ENCODE measurements around the gene MAFF. TPM values are rescaled to one million over a fixed set of nuclear protein-coding genes. Genes with fewer than 3 reads are reported as not detected.
"Not testable (repeated sequence)": the region's sequence is repeated elsewhere in the genome, so short reads cannot be mapped to it uniquely, and the experiment has no call there.

MAFF gene
- total RNA-seq (10 to 100 TPM; 25.6 to 27.3 TPM), total RNA-seq (5.1 to 96.3 (median 14.0) reads per million in 172 experiments)
- polyA plus RNA-seq (2013, experiment 1 of 2): 4.0 TPM
- polyA plus RNA-seq (2013, experiment 2 of 2): 11.6 TPM

DNA sequence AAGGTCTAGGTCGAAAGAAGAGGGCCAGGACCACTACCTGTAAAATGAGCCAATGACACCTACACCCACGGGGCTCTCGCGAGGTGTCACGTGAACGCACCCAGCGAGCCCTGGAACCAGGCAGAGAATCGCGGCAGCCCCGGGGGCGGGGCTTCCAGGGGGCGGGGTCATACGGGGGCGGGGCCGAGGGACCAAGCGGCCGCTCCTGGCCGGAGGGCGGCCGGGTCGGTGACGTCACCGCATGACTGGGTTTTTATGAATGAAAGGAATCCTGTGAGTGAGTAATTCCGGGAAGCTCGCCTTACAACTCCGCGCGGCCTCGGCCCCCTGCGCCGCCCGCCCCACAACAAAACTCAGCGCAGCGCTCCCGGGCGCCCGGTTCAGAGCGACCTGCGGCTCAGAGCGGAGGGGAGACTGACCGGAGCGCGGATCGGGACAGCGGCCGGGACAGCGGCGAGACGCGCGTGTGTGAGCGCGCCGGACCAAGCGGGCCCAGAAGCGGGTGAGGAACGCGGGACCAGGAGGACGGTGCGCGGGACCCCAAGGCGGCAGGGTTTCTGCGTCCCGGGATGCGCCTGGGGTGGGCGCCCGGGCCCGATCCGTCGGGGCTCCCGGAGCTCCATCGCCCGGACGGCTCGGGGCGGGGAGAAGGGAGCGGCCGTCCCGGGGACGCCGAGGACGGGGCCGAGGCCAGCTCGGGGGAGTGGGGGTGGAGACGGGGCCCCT is at the start of gene MAFF:
Gene MAFF (plus strand): TSS at position 284 of the 726 bp plus-strand sequence. CDS start 11,860 bp downstream, outside the sequence.
- POLR2A ChIA-PET: interaction anchor here (0.7 to 3.5 kb wide), 11 partner anchors 8 to 670 kb away, joined by 3 to 39 read pairs (median 5); partner anchors contain the start of genes CBX6, CSNK1E, GGA1 and PLA2G6
- CTCF ChIA-PET: interaction anchor here (0.5 to 1.7 kb wide), 2 partner anchors 21 to 190 kb away, joined by 3 to 7 read pairs; no protein-coding TSS in a partner anchor
- no peaks in the 10 kb centered on the region for H3K36me3 ChIP-seq (ENCODE audit: insufficient read depth, low read length)
- no peak for TF ChIP-seq CTCF (IDR thresholded peaks at IDR 0.05)
- peaks cover 37% of the 10 kb centered on the region for H3K4me1 ChIP-seq (ENCODE audit: insufficient read depth, low read length)
- intact Hi-C loops (cut with DNase I, micrococcal nuclease): loop anchor here (1.0 to 10.0 kb wide), 5 partner anchors 21 to 115 kb away; partner anchors contain the start of genes PLA2G6 (in 2 of the 2), CSNK1E (in 1 of the 2) and TMEM184B (in 1 of the 2)
- no peaks in the 10 kb centered on the region for H3K9me3 ChIP-seq (ENCODE audit: control insufficient read depth in 1 of 2, insufficient read depth in 1 of 2, low read length in 2 of 2)
- no peaks in the 10 kb centered on the region for H3K27me3 ChIP-seq (ENCODE audit: control insufficient read depth in 1 of 2, insufficient read depth in 2 of 2, low read length in 2 of 2)
- Mint-ChIP-seq H3K9me3 (no peaks in the 10 kb centered on the region), H3K27ac (peak within 1 kb of the TSS; percentile 87), H3K4me3 (peak within 1 kb of the TSS; percentile 90), H3K36me3 (ENCODE audit: low read depth) (no peaks in the 10 kb centered on the region), H3K4me1 (ENCODE audit: low read depth) (peaks cover 26% of the 10 kb centered on the region), H3K27me3 (no peaks in the 10 kb centered on the region)
- DNase-seq (peak; percentile 65 to 96 (median 80)), ATAC-seq (ENCODE audit: poor library complexity) (peak; percentile 74)
- H3K27ac ChIP-seq (ENCODE audit: low read depth in 1 of 2, low read length in 2 of 2): peak within 1 kb of the TSS; percentile 82
- H3K4me3 ChIP-seq (ENCODE audit: low read length): peak within 1 kb of the TSS; percentile 83

DNA sequence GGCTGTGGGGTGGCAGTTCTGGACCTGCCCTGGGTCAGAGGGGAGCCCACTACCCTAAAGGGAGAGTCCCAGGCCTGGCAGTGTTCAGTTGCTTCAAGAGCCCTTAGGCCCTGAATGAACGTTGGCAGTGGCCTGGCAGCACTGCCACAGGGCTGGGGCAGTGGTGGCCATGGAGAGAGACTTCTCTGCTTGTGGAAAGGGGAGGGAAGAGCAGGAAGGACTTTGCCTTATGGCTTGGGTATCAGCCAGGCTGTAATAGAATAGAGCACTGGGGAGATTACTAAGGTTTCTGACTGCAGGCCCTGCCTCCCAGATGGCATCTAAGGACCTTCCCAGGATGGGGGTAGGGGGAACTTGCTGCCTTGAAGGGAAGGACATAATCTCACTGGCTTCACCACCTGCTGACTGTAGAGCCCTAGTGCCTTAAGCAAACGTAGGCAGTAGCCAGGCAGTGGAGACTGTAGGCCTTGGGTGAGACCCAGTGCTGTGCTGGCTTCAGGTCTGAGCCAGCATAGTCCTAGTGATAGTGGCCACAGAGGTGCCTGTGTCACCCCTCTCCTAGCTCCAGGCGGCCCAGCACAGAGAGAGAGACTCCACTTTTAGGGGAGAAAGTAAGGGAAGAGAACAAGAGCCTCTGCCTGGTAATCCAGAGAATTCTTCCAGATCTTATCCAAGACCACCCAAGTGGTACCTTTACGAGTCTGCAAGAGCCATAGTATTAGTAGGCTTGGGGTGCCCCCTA is 47.8 kb upstream of the MAFF start:
- no peak overlapping the region for H3K27ac Mint-ChIP-seq
- intact Hi-C loops (cut with DNase I, micrococcal nuclease): no loop called here
- CTCF ChIA-PET: no interaction called here

DNA sequence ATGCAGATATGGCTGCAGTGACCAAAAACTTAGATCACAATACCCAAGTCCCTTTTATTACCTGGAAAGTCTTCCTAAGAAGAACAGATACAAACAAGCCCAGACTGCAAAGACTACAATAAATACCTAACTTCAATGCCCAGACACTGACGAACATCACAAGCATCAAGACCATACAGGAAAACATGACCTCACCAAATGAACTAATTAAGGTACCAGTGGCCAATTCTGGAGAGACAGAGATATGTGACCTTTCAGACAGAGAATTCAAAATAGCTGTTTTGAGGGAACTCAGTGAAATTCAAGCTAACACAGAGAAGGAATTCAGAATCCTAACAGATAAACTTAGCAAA is 47.3 kb upstream of the MAFF start:
- intact Hi-C loops (cut with DNase I, micrococcal nuclease); H3K27me3 ChIP-seq (ENCODE audit: control insufficient read depth in 1 of 2, insufficient read depth in 2 of 2, low read length in 2 of 2); H3K27me3 Mint-ChIP-seq; DNase-seq; H3K36me3 ChIP-seq (ENCODE audit: insufficient read depth, low read length); H3K27ac Mint-ChIP-seq; H3K9me3 Mint-ChIP-seq; CTCF ChIA-PET; POLR2A ChIA-PET; H3K4me1 Mint-ChIP-seq (ENCODE audit: low read depth); H3K27ac ChIP-seq (ENCODE audit: low read depth in 1 of 2, low read length in 2 of 2); H3K9me3 ChIP-seq (ENCODE audit: control insufficient read depth in 1 of 2, insufficient read depth in 1 of 2, low read length in 2 of 2); H3K4me3 ChIP-seq (ENCODE audit: low read length); H3K4me1 ChIP-seq (ENCODE audit: insufficient read depth, low read length); H3K36me3 Mint-ChIP-seq (ENCODE audit: low read depth); ATAC-seq (ENCODE audit: poor library complexity); H3K4me3 Mint-ChIP-seq: not testable (repeated sequence)

More for the DNA sequence above, 47.8 kb upstream of the MAFF start:
- DNase-seq (no peak), ATAC-seq (ENCODE audit: poor library complexity) (no peak)
- no peak for TF ChIP-seq CTCF (IDR thresholded peaks at IDR 0.05)
- Histone ChIP-seq H3K4me3 (ENCODE audit: low read length) (no peak overlapping the region), H3K9me3 (ENCODE audit: control insufficient read depth in 1 of 2, insufficient read depth in 1 of 2, low read length in 2 of 2) (no peaks in the 10 kb centered on the region), H3K27ac (ENCODE audit: low read depth in 1 of 2, low read length in 2 of 2) (no peak overlapping the region), H3K27me3 (ENCODE audit: control insufficient read depth in 1 of 2, insufficient read depth in 2 of 2, low read length in 2 of 2) (no peaks in the 10 kb centered on the region), H3K4me1 (ENCODE audit: insufficient read depth, low read length) (no peaks in the 10 kb centered on the region), H3K36me3 (ENCODE audit: insufficient read depth, low read length) (no peaks in the 10 kb centered on the region)
- H3K9me3 Mint-ChIP-seq: no peaks in the 10 kb centered on the region
- peaks cover 7% of the 10 kb centered on the region for H3K36me3 Mint-ChIP-seq (ENCODE audit: low read depth)
- H3K4me3 Mint-ChIP-seq: no peak overlapping the region
- H3K4me1 Mint-ChIP-seq (ENCODE audit: low read depth): peaks cover 3% of the 10 kb centered on the region
- no peaks in the 10 kb centered on the region for H3K27me3 Mint-ChIP-seq
- POLR2A ChIA-PET: no interaction called here
